ENCODE measurements around the gene MEF2B.
"Not testable (repeated sequence)": the region's sequence is repeated elsewhere in the genome, so short reads cannot be mapped to it uniquely, and the experiment has no call there.

Gene MEF2B

DNA sequence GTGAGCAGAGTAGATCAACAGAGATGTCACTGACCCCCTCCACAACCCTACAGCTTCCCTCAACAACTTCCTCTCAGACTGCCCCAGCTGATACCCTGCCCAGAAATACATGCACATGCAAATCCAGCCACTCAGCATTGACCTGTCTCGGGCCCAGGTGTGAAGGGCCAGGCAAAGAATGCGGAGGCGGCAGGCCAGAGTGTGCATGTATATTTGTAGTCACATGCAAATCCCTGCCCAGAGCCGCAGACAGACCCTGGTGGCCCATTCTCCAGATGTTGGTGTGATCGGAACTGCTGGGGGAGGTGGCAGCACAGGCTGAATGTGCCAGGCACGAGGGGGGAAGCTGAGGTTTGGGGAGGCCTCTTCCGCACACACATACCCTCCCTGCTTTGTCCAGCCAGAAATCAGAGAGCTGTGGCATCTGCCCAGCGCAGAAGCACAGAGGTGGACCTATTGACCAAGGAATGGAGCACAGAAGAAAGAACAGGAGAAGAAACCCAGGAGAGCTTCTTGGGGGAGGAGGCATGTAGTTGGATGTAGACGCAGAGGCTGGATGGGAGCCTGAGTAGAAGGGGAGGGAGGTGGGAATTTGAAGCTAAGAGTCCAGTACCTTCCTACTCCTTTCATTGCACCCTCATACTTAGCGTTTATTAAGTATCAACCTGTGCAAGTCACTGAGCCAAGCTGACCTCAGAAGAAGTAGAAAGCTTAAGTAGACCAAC is 14.4 kb downstream of the MEF2B start:
- DNase-seq = no peak

- no peak for DNase-seq
Measured at GRCh38 chr19:19154768-19155494, 15.1 kb downstream of the MEF2B start.

- no peak for DNase-seq
Measured at GRCh38 chr19:19152668-19153384, 17.2 kb downstream of the MEF2B start.

- no peak for DNase-seq
Measured at GRCh38 chr19:19151418-19151817, 18.6 kb downstream of the MEF2B start.

- DNase-seq = no peak
Measured at GRCh38 chr19:19149435-19149834, 20.6 kb downstream of the MEF2B start.

GRCh38 chr19:19148504-19148903 is 21.6 kb downstream of the MEF2B start:
- not testable (repeated sequence) for DNase-seq

- no peak for DNase-seq
Measured at GRCh38 chr19:19147344-19147743, 22.7 kb downstream of the MEF2B start.

- no peak for DNase-seq
Measured at GRCh38 chr19:19146865-19147264, 23.2 kb downstream of the MEF2B start.

GRCh38 chr19:19145684-19146608 is 24.1 kb downstream of the MEF2B start:
- DNase-seq = peak; percentile 70 to 91 (median 80)

DNA sequence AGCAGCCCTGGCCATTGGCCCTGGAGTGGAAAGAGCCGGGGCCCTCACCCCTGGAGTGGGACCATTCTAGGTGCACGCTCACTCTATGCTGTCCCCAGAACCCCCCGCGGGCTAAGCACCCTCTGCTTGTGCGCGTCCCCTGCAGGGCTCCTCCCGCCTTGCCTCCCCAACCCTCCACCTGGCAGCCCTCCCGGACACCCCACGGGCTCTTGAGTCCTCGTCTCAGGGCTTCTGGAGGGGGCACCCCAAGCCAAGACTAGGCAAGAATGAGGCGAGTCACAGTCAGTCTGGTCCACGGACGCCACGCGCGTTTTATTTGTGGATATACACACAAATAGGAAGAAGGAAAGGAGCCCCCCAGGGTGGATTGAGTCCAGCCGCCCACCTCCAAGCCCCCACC is 24.8 kb downstream of the MEF2B start:
- DNase-seq = no peak

DNA sequence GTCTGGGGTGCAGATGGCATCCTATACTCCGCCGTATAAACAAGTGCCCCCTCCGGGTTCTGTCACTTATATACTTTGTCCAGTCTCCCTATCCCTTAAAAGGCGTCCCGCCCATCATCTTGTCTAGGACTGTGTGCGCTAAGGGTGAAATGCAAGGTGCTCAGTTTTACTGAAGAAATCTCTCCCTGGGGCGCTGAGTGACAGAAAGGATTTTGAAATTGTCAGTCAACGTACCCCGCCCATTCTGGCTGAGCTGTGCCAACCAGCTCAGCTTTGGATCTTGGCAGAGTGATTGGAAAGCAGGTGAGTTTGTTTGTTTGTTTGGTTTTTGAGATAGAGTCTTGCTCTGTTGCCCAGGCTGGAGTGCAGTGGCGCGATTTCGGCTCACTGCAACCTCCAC is 27.7 kb downstream of the MEF2B start:
- DNase-seq = no peak

GRCh38 chr19:19140476-19140875 is 29.6 kb downstream of the MEF2B start:
- no peak for DNase-seq

- DNase-seq = no peak
Measured at GRCh38 chr19:19139876-19140229, 30.2 kb downstream of the MEF2B start.

GRCh38 chr19:19138109-19138981 is 31.7 kb downstream of the MEF2B start, which contains the start of gene TMEM161A:
TMEM161A (minus strand) TSS chr19:19138478; CDS start chr19:19138428, 50 bp downstream.
- peak; percentile 97 to 98 (median 98) for DNase-seq

- no peak for DNase-seq
Measured at GRCh38 chr19:19137556-19138108, 32.4 kb downstream of the MEF2B start.

DNA sequence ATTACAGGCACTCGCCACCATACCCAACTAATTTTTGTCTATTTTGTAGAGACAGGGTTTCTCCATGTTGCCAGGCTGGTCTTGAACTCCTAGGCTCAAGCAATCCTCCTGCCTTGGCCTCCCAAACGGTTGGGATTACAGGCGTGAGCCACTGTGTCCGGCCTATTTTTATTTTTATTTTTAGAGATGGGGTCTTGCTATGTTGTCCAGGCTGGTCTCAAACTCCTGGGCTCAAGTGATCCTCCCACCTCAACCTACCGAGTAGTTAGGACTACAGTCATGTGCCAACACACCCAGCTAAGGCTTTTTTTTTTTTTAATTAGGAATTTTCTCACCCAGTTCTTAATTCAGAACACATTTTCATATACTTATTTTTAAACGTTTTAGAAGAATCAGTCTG is 34.4 kb downstream of the MEF2B start:
- not testable (repeated sequence) for DNase-seq

DNA sequence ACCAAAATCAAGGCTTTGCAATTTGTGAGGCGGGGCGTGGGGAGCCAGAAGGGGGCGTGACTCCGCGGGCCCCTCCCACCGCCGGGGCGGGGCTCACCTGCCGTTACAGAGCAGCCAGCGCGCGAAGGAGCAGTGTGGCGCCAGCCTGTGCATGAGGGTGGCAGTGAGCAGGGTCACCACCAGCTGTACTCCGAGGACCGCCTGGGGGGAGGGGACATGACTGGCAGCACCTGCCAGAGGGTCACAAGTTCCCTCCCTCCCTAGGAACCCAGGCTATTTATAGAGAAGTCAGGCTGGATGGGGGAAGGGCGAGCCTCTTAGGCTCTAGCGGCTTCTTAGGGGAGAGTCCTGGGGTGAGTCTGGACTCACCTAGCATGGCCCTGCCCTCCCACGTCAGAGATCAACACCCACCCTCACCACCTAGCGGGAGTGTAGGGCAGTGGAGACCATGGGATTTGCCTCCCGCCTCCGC is 35.3 kb downstream of the MEF2B start:
- peak in 2 of 4 experiments; percentile 9 to 27 for DNase-seq

DNA sequence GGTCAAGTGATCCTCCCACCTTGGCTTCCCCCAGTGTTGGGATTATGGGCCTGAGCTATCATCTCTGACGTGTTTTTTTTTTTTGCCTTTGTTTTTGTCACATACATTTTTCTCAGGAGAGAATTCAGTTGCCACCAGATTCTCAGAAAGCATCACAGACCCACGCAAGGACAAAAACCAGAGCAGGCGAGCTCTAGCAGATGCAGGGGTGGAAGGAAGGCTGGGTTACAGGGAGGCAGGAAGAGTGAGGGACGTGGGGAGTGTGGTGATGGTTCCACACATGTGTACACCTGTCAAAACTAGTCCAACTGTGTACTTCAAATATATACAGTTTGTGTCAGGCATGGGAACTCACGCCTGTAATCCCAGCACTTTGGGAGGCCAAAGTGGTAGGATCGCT is 36.1 kb downstream of the MEF2B start:
- DNase-seq = no peak

DNA sequence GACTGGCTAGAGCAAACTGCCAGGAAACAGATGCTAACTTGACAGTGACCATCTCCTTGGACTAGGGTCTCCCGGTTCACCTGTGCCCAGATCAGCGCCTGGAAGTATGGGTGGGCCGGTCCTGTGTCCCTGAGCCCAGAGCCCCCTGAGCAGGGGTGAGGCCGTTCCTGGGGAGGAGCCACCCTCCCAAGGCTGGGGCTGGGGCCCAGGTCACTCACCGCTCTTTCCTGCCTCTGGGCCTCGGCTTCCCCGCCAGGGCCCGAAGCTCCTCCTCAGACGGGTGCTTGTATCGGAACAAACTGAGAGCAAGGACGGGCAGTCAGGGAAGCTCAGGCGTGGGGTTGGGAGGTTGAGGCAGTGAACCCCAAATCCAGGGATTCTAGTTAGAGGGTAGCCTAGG is 37.2 kb downstream of the MEF2B start:
- no peak for DNase-seq

GRCh38 chr19:19131989-19132388 is 38.1 kb downstream of the MEF2B start:
- DNase-seq = no peak

GRCh38 chr19:19126102-19126501 is 44.0 kb downstream of the MEF2B start:
- no peak for DNase-seq
